Measurements from ENCODE around the gene CLCN6. TPM values are rescaled to one million over a fixed set of nuclear protein-coding genes. Genes with fewer than 3 reads are reported as not detected.
A peak's percentile ranks its signal among the peaks of the same experiment; 100 is the strongest.

The CLCN6 gene
- total RNA-seq, 1 experiment from 2014 or later, result 6.1 TPM

DNA sequence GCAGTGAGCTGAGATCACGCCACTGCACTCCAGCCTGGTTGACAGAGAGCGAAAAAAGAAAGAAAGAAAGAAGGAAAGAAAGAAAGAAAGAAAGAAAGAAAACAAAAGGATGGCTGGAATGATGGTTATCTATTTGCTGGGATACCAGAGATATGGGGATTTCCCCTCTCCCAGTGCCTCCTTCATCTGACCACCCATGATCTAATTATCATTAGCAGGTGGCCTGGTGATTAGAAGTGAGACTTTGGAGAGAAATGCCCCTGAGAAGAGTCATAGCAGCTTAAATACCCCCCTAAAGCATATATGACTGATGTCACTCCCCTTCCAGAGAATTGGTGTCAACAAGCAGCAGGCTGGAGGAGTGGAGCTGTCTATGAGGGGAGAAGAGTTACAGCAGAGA is 54.1 kb downstream of the CLCN6 start:
- Histone ChIP-seq H3K4me2 (ENCODE audit: low read length) (no peak overlapping the region), H3K9me2 (replicated peaks; ENCODE audit: low read length) (no peaks in the 10 kb centered on the region), H3K4me3 (ENCODE audit: low read length) (no peak overlapping the region), H3K27me3 (ENCODE audit: low read length) (peaks cover 40% of the 10 kb centered on the region), H3K9ac (ENCODE audit: low read length) (no peak overlapping the region), H2AFZ (ENCODE audit: low read length) (no peak overlapping the region), H4K20me1 (ENCODE audit: low read length) (no peaks in the 10 kb centered on the region), H3K36me3 (ENCODE audit: low read depth, low read length) (no peaks in the 10 kb centered on the region), H3F3A (ENCODE audit: low read length, unreplicated experiment) (no peaks in the 10 kb centered on the region), H3K27ac (ENCODE audit: low read length) (no peak overlapping the region), H3K79me2 (ENCODE audit: low read length) (no peaks in the 10 kb centered on the region), H3K4me1 (ENCODE audit: insufficient read depth, low read length) (no peaks in the 10 kb centered on the region; the same call in 1 of the 2 replicates), H3K9me3 (ENCODE audit: low read length) (no peaks in the 10 kb centered on the region)
- no TSS peak for BruUV-seq (replicated peaks)
- TF ChIP-seq EZH2phosphoT487 (IDR thresholded peaks at IDR 0.05; ENCODE audit: borderline replicate concordance, low read length), result no peak
- TF ChIP-seq, protein P1, sequence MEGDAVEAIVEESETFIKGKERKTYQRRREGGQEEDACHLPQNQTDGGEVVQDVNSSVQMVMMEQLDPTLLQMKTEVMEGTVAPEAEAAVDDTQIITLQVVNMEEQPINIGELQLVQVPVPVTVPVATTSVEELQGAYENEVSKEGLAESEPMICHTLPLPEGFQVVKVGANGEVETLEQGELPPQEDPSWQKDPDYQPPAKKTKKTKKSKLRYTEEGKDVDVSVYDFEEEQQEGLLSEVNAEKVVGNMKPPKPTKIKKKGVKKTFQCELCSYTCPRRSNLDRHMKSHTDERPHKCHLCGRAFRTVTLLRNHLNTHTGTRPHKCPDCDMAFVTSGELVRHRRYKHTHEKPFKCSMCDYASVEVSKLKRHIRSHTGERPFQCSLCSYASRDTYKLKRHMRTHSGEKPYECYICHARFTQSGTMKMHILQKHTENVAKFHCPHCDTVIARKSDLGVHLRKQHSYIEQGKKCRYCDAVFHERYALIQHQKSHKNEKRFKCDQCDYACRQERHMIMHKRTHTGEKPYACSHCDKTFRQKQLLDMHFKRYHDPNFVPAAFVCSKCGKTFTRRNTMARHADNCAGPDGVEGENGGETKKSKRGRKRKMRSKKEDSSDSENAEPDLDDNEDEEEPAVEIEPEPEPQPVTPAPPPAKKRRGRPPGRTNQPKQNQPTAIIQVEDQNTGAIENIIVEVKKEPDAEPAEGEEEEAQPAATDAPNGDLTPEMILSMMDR (conservative IDR thresholded peaks at IDR 0.05; ENCODE audit: low read depth, low read length), result no peak
- TF ChIP-seq EZH2 (IDR thresholded peaks at IDR 0.05; ENCODE audit: low read length, unreplicated experiment), result no peak
- intact Hi-C loops (cut with micrococcal nuclease), result no loop called here
- POLR2A ChIA-PET (ENCODE audit: unreplicated experiment), result no interaction called here
- no peak for DNase-seq
- no peak for ATAC-seq
- CTCF ChIA-PET, result interaction anchor here (0.6 kb wide), 1 partner anchor 27 kb away, joined by 3 read pairs; no protein-coding TSS in a partner anchor

DNA sequence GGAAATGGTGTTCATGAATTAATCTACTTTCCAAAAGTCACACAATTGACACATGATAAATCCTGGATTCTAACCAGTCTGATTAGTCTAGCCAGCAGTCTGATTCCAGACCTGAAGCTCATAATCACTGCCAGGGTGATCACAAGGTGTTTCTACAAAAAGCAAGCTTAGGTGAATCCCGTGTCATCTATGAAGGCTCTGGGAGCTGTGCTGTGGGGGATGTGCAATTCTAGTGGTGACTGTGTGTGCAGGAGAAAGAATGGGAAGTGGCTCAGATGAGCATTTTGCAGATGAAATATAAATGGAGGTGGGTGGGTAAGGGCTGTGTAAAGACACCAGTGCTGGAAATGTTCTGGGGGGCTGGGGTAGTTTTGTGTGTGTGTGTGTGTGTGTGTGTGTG is 54.6 kb downstream of the CLCN6 start:
- Histone ChIP-seq H3K27me3 (ENCODE audit: low read length) (peaks cover 40% of the 10 kb centered on the region), H3K9ac (ENCODE audit: low read length) (no peak overlapping the region), H3K9me2 (replicated peaks; ENCODE audit: low read length) (no peaks in the 10 kb centered on the region), H4K20me1 (ENCODE audit: low read length) (no peaks in the 10 kb centered on the region), H3K79me2 (ENCODE audit: low read length) (no peaks in the 10 kb centered on the region), H3K4me1 (ENCODE audit: insufficient read depth, low read length) (no peaks in the 10 kb centered on the region; the same call in 1 of the 2 replicates), H3K9me3 (ENCODE audit: low read length) (no peaks in the 10 kb centered on the region), H3K4me2 (ENCODE audit: low read length) (no peak overlapping the region), H2AFZ (ENCODE audit: low read length) (no peak overlapping the region), H3K36me3 (ENCODE audit: low read depth, low read length) (no peaks in the 10 kb centered on the region), H3F3A (ENCODE audit: low read length, unreplicated experiment) (no peaks in the 10 kb centered on the region), H3K27ac (ENCODE audit: low read length) (no peak overlapping the region), H3K4me3 (ENCODE audit: low read length) (no peak overlapping the region)
- ChIA-PET CTCF (interaction anchor here (0.6 kb wide), 1 partner anchor 27 kb away, joined by 3 read pairs; no protein-coding TSS in a partner anchor), POLR2A (ENCODE audit: unreplicated experiment) (no interaction called here)
- intact Hi-C loops (cut with micrococcal nuclease), result no loop called here
- ATAC-seq, result no peak
- DNase-seq, result no peak
- no peak for TF ChIP-seq EZH2 (IDR thresholded peaks at IDR 0.05; ENCODE audit: low read length, unreplicated experiment)
- no TSS peak for BruUV-seq (replicated peaks)

- ChIA-PET CTCF (no interaction called here), POLR2A (ENCODE audit: unreplicated experiment) (no interaction called here)
- H3K4me1 ChIP-seq (ENCODE audit: insufficient read depth, low read length), result no peaks in the 10 kb centered on the region; the same call in 1 of the 2 replicates
- H3K27ac ChIP-seq (ENCODE audit: low read length), result no peak overlapping the region
- no peaks in the 10 kb centered on the region for H3K9me2 ChIP-seq (replicated peaks; ENCODE audit: low read length)
- H3F3A ChIP-seq (ENCODE audit: low read length, unreplicated experiment), result no peaks in the 10 kb centered on the region
- H3K36me3 ChIP-seq (ENCODE audit: low read depth, low read length), result no peaks in the 10 kb centered on the region
- intact Hi-C loops (cut with micrococcal nuclease), result no loop called here
- no peaks in the 10 kb centered on the region for H4K20me1 ChIP-seq (ENCODE audit: low read length)
- BruUV-seq (replicated peaks), result no TSS peak
- H3K27me3 ChIP-seq (ENCODE audit: low read length), result peaks cover 37% of the 10 kb centered on the region
- H3K4me2 ChIP-seq (ENCODE audit: low read length), result no peak overlapping the region
- peak; percentile 51 for DNase-seq
- ATAC-seq, result peak; percentile 54
- TF ChIP-seq EZH2phosphoT487 (IDR thresholded peaks at IDR 0.05; ENCODE audit: borderline replicate concordance, low read length), result no peak
- TF ChIP-seq EZH2 (IDR thresholded peaks at IDR 0.05; ENCODE audit: low read length, unreplicated experiment), result no peak
- TF ChIP-seq, protein P1 (conservative IDR thresholded peaks at IDR 0.05; ENCODE audit: low read depth, low read length), result no peak
- H3K79me2 ChIP-seq (ENCODE audit: low read length), result no peaks in the 10 kb centered on the region
- no peaks in the 10 kb centered on the region for H3K9me3 ChIP-seq (ENCODE audit: low read length)
- H3K9ac ChIP-seq (ENCODE audit: low read length), result no peak overlapping the region
- H2AFZ ChIP-seq (ENCODE audit: low read length), result no peak overlapping the region
- no peak overlapping the region for H3K4me3 ChIP-seq (ENCODE audit: low read length)
Measured at GRCh38 chr1:11862890-11863289, 56.9 kb downstream of the CLCN6 start.

Data from PC-3 (cell line).